SK-N-SH (cell line): Measurements from ENCODE around the gene ELAC2. TPM values are rescaled to one million over a fixed set of nuclear protein-coding genes. Genes with fewer than 3 reads are reported as not detected.

Experiments
- CTCF ChIA-PET: fragments of 300-600, 350-600 bp; formaldehyde crosslinking; extraction: SDS; loops from one replicate; lab custom pipeline; 2021; lab: Yijun Ruan, JAX
- POLR2A ChIA-PET: fragments of 350-600 bp; sonication (Branson Sonifier 250); formaldehyde crosslinking; extraction: SDS; loops from one replicate; lab custom pipeline; 2020; ENCODE audit warnings: antibody characterized with exemption, inconsistent platforms; lab: Yijun Ruan, JAX
- DNase-seq: peaks from one replicate; pipeline ENCODE4 v3.0.0; 2012
- H2AFZ ChIP-seq: fragments of 200-600 bp; sonication (generic); 2 replicates; pipeline ENCODE4 v1.8.1; 2016; ENCODE audit warnings: antibody characterized with exemption, mild to moderate bottlenecking, low read depth
- H3F3A ChIP-seq: fragments of 200-600 bp; sonication (generic); replicated peaks from 2 replicates; pipeline ENCODE3; 2016; ENCODE audit warnings: antibody characterized with exemption, mild to moderate bottlenecking; ENCODE audit not compliant: insufficient read depth
- H3K27ac ChIP-seq, 2 experiments: fragments of 200-500 bp in 1 of 2; fragments of 200-600 bp in 1 of 2; sonication (Bioruptor generic) in 1 of 2; sonication (generic), shearing (Covaris generic) in 1 of 2; 2 replicates each; pipeline versions ENCODE4 v1.5.1 to v1.6.1; 2014 to 2016; ENCODE audit warnings: low read depth in 2 of 2, inconsistent platforms in 1 of 2, low read length in 1 of 2, mild to moderate bottlenecking in 1 of 2, mixed read lengths in 1 of 2
- H3K27me3 ChIP-seq: fragments of 200-600 bp; sonication (generic), shearing (Covaris generic); 2 replicates; pipeline ENCODE4 v1.6.1; 2016; ENCODE audit warnings: mixed run types; ENCODE audit not compliant: insufficient read depth
- H3K36me3 ChIP-seq, 2 experiments: fragments of 200-500 bp in 1 of 2; fragments of 200-600 bp in 1 of 2; sonication (Bioruptor generic) in 1 of 2; sonication (generic) in 1 of 2; replicated peaks in 1 of 2; 2 replicates each; pipeline versions ENCODE3 to v1.5.1; 2014 to 2016; ENCODE audit warnings: low read length in 1 of 2, mild to moderate bottlenecking in 1 of 2; ENCODE audit not compliant: insufficient read depth in 2 of 2, control insufficient read depth in 1 of 2
- H3K4me1 ChIP-seq, 2 experiments: fragments of 200-500 bp in 1 of 2; fragments of 200-600 bp in 1 of 2; sonication (Bioruptor generic) in 1 of 2; sonication (generic), shearing (Covaris generic) in 1 of 2; 2 replicates each; pipeline versions ENCODE4 v1.5.1 to v1.6.1; 2014 to 2016; ENCODE audit warnings: low read depth in 1 of 2, low read length in 1 of 2, mixed run types in 1 of 2; ENCODE audit not compliant: insufficient read depth in 2 of 2, control insufficient read depth in 1 of 2
- H3K4me2 ChIP-seq: fragments of 200-600 bp; sonication (generic), shearing (Covaris generic); 2 replicates; pipeline ENCODE4 v1.6.1; 2017; ENCODE audit warnings: mixed run types
- H3K4me3 ChIP-seq, 2 experiments: fragments of 200-500 bp in 1 of 2; fragments of 200-600 bp in 1 of 2; sonication (Bioruptor generic) in 1 of 2; sonication (generic), shearing (Covaris generic) in 1 of 2; 2 replicates each; pipeline versions ENCODE4 v1.5.1 to v1.8.1; 2014 to 2016; ENCODE audit warnings: low read depth in 2 of 2, inconsistent platforms in 1 of 2, low read length in 1 of 2, mild to moderate bottlenecking in 1 of 2, mixed read lengths in 1 of 2, moderate library complexity in 1 of 2
- H3K79me2 ChIP-seq: fragments of 200-600 bp; sonication (generic); 2 replicates; pipeline ENCODE4 v1.8.1; 2017; ENCODE audit warnings: mild to moderate bottlenecking; ENCODE audit not compliant: insufficient read depth
- H3K9ac ChIP-seq: fragments of 200-600 bp; sonication (generic); 2 replicates; pipeline ENCODE4 v1.6.1; 2017; ENCODE audit warnings: mixed run types
- H3K9me2 ChIP-seq: fragments of 200-600 bp; sonication (generic); 2 replicates; pipeline ENCODE4 v1.6.1; 2017; ENCODE audit warnings: mixed run types
- H3K9me3 ChIP-seq: fragments of 200-600 bp; sonication (generic); 2 replicates; pipeline ENCODE4 v1.6.1; 2017; ENCODE audit warnings: mixed run types, mild to moderate bottlenecking, moderate library complexity
- H4K20me1 ChIP-seq: fragments of 200-600 bp; sonication (generic); 2 replicates; pipeline ENCODE4 v1.6.1; 2017; ENCODE audit warnings: mild to moderate bottlenecking, mixed run types; ENCODE audit not compliant: insufficient read depth
- CTCF ChIP-seq: fragments of 200-600 bp; sonication (generic); IDR thresholded peaks from 2 replicates; pipeline ENCODE4 v1.6.1; 2017; ENCODE audit warnings: antibody characterized with exemption, mild to moderate bottlenecking, moderate library complexity
- EZH2phosphoT487 ChIP-seq: fragments of 200-600 bp; sonication (generic); IDR thresholded peaks from 2 replicates; pipeline ENCODE4 v1.6.1; 2017; ENCODE audit warnings: low read depth, mixed run types, mild to moderate bottlenecking, antibody characterized with exemption, moderate library complexity, borderline replicate concordance
- FOSL2 ChIP-seq: IDR thresholded peaks from 2 replicates; pipeline ENCODE4 v1.4.0; 2012; ENCODE audit warnings: low read depth, mild to moderate bottlenecking, moderate library complexity, borderline replicate concordance
- FOXJ3 ChIP-seq: sonication (generic); formaldehyde crosslinking; IDR thresholded peaks from 2 replicates; pipeline ENCODE4 v1.5.1; 2020; ENCODE audit warnings: mild to moderate bottlenecking, missing genetic modification reagents
- FOXM1 ChIP-seq: IDR thresholded peaks from 2 replicates; pipeline ENCODE4 v1.4.0; 2012; ENCODE audit warnings: low read depth, mild to moderate bottlenecking
- GABPA ChIP-seq: IDR thresholded peaks from 2 replicates; pipeline ENCODE4 v1.4.0; 2012; ENCODE audit warnings: low read depth, mild to moderate bottlenecking
- GATA2 ChIP-seq: sonication (generic); formaldehyde crosslinking; IDR thresholded peaks from 2 replicates; pipeline ENCODE4 v1.5.0; 2020; ENCODE audit warnings: mild to moderate bottlenecking, missing genetic modification reagents
- MEF2A ChIP-seq: IDR thresholded peaks from 2 replicates; pipeline ENCODE4 v1.4.0; 2012; ENCODE audit warnings: low read depth, borderline replicate concordance
- NFIC ChIP-seq: IDR thresholded peaks from 2 replicates; pipeline ENCODE4 v1.4.0; 2012; ENCODE audit warnings: borderline replicate concordance
- NRF1 ChIP-seq: IDR thresholded peaks from 2 replicates; pipeline ENCODE4 v1.6.1; 2012; ENCODE audit warnings: low read depth, mild to moderate bottlenecking, low read length
- POLR2AphosphoS5 ChIP-seq: IDR thresholded peaks from 2 replicates; pipeline ENCODE4 v1.6.1; 2012; ENCODE audit warnings: low read depth, low read length
- RCOR1 ChIP-seq: fragments of 150-350 bp; IDR thresholded peaks from 2 replicates; pipeline ENCODE4 v1.6.1; 2017; ENCODE audit warnings: antibody characterized with exemption, low read length
- REST ChIP-seq: IDR thresholded peaks from 2 replicates; pipeline ENCODE4 v1.6.1; 2012; ENCODE audit warnings: mild to moderate bottlenecking, low read depth, low read length, moderate library complexity
- RFX5 ChIP-seq: IDR thresholded peaks from 2 replicates; pipeline ENCODE4 v1.6.1; 2012; ENCODE audit warnings: mild to moderate bottlenecking, improper control_type of control experiment, low read length
- SIN3A ChIP-seq: IDR thresholded peaks from 2 replicates; pipeline ENCODE4 v1.6.1; 2012; ENCODE audit warnings: low read depth, mild to moderate bottlenecking, low read length, moderate library complexity, borderline replicate concordance
- TCF12 ChIP-seq: IDR thresholded peaks from 2 replicates; pipeline ENCODE4 v1.4.0; 2012
- TEAD4 ChIP-seq: IDR thresholded peaks from 2 replicates; pipeline ENCODE4 v1.4.0; 2012; ENCODE audit warnings: mild to moderate bottlenecking, borderline replicate concordance; ENCODE audit not compliant: insufficient read depth
- USF1 ChIP-seq: IDR thresholded peaks from 2 replicates; pipeline ENCODE4 v1.4.0; 2012; ENCODE audit warnings: low read depth, borderline replicate concordance
- YY1 ChIP-seq: IDR thresholded peaks from 2 replicates; pipeline ENCODE4 v1.4.0; 2012; ENCODE audit warnings: low read depth, mild to moderate bottlenecking
- ZBTB33 ChIP-seq: IDR thresholded peaks from 2 replicates; pipeline ENCODE4 v1.4.0; 2012; ENCODE audit warnings: low read depth, borderline replicate concordance
- WGBS: methylation state at CpG from one replicate; pipeline ENCODE4 v1.1.6; 2017; ENCODE audit warnings: low lambda C conversion rate; 5-methylcytosine and 5-hydroxymethylcytosine counted together
- polyA plus RNA-seq, 3 experiments: library from polyadenylated mRNA; depleted of rRNA; stranded (reverse); fragments of >200 nt; gene quantifications; 2 replicates each; pipeline ENCODE4 v1.2.3, GENCODE V29; 2012

The ELAC2 gene
- polyA plus RNA-seq, 1 of the 3 experiments (the other 2 are of a cell fraction), result 77.6 TPM

GRCh38 chr17:13003927-13004326 is 13.9 kb downstream of the ELAC2 start:
- H3K9ac ChIP-seq, result no peak overlapping the region
- H3K36me3 ChIP-seq, result peaks cover 27 to 71% of the 10 kb centered on the region in 2 experiments
- H3K9me3 ChIP-seq, result no peaks in the 10 kb centered on the region
- no peak overlapping the region for H3K27ac ChIP-seq
- ChIA-PET CTCF (interaction anchor here (0.6 to 4.8 kb wide), 12 partner anchors 8 to 458 kb away, joined by 3 to 37 read pairs (median 4); no protein-coding TSS in a partner anchor), POLR2A (no interaction called here)
- no peaks in the 10 kb centered on the region for H3K79me2 ChIP-seq
- no peaks in the 10 kb centered on the region; the same call in 1 of the 2 replicates for H4K20me1 ChIP-seq
- H3K9me2 ChIP-seq, result no peaks in the 10 kb centered on the region
- no peak for TF ChIP-seq GABPA
- no peak for TF ChIP-seq FOSL2
- no peak for TF ChIP-seq RFX5
- no peak for TF ChIP-seq FOXM1
- no peak for TF ChIP-seq TCF12
- TF ChIP-seq FOXJ3 (CRISPR knock-in tag), result no peak
- TF ChIP-seq POLR2AphosphoS5, result no peak
- no peak for TF ChIP-seq YY1
- TF ChIP-seq RCOR1, result no peak
- no peak for TF ChIP-seq NRF1
- TF ChIP-seq ZBTB33, result no peak
- no peak for TF ChIP-seq USF1
- no peaks in the 10 kb centered on the region for H3F3A ChIP-seq
- DNase-seq, result no peak
- H3K27me3 ChIP-seq, result no peaks in the 10 kb centered on the region
- H3K4me3 ChIP-seq, result no peak overlapping the region
- WGBS, result 81% methylated on average over 6 of the region's 6 CpGs
- no peak overlapping the region for H2AFZ ChIP-seq
- no peak overlapping the region for H3K4me2 ChIP-seq
- H3K4me1 ChIP-seq, result no peaks in the 10 kb centered on the region

GRCh38 chr17:13003454-13003851 is 14.4 kb downstream of the ELAC2 start:
- DNase-seq, result no peak
- Histone ChIP-seq H3K4me1 (no peaks in the 10 kb centered on the region), H3K9me3 (no peaks in the 10 kb centered on the region), H3K36me3 (peaks cover 27 to 72% of the 10 kb centered on the region in 2 experiments), H3K9me2 (no peaks in the 10 kb centered on the region), H3K4me2 (no peak overlapping the region), H3K79me2 (no peaks in the 10 kb centered on the region), H3K27me3 (no peaks in the 10 kb centered on the region), H4K20me1 (no peaks in the 10 kb centered on the region; the same call in 1 of the 2 replicates), H3F3A (no peaks in the 10 kb centered on the region), H2AFZ (no peak overlapping the region), H3K4me3 (no peak overlapping the region), H3K27ac (no peak overlapping the region), H3K9ac (no peak overlapping the region)
- 69% methylated on average over 4 of the region's 9 CpGs for WGBS
- CTCF ChIA-PET, result interaction anchor here (0.6 to 4.8 kb wide), 14 partner anchors 9 to 749 kb away, joined by 3 to 37 read pairs (median 4); no protein-coding TSS in a partner anchor
- POLR2A ChIA-PET, result no interaction called here
- no peak for TF ChIP-seq NFIC
- TF ChIP-seq MEF2A, result no peak
- TF ChIP-seq REST, result no peak
- TF ChIP-seq FOXM1, result no peak
- TF ChIP-seq TEAD4, result no peak
- TF ChIP-seq EZH2phosphoT487, result no peak
- TF ChIP-seq GATA2 (CRISPR knock-in tag), result no peak
- TF ChIP-seq SIN3A, result no peak
- no peak for TF ChIP-seq CTCF
- no peak for TF ChIP-seq NRF1
